GM21423 (cell line): Measurements from ENCODE around the gene DENND1A.
A peak's percentile ranks its signal among the peaks of the same experiment; 100 is the strongest.
"Not testable (repeated sequence)": the region's sequence is repeated elsewhere in the genome, so short reads cannot be mapped to it uniquely, and the experiment has no call there.

ENCODE experiments used
- ATAC-seq: cut with Tn5 transposase; IDR thresholded peaks from one replicate; pipeline ENCODE4 v1.9.1; 2021; ENCODE audit warnings: mild to moderate bottlenecking, moderate library complexity; ENCODE audit not compliant: unreplicated experiment

The DENND1A gene

GRCh38 chr9:123636805-123637204, 293.1 kb downstream of the DENND1A start:
- ATAC-seq = not testable (repeated sequence)

- no peak for ATAC-seq
Observed at GRCh38 chr9:123631862-123632261, 298.1 kb downstream of the DENND1A start.

GRCh38 chr9:123630233-123630632, 299.7 kb downstream of the DENND1A start:
- no peak for ATAC-seq

- ATAC-seq = no peak
Observed at GRCh38 chr9:123629531-123629930, 300.4 kb downstream of the DENND1A start.

- no peak for ATAC-seq
Observed at GRCh38 chr9:123622711-123623241, 307.1 kb downstream of the DENND1A start.

- ATAC-seq = no peak
Observed at GRCh38 chr9:123620239-123620638, 309.7 kb downstream of the DENND1A start.

GRCh38 chr9:123617952-123618678, 311.8 kb downstream of the DENND1A start:
- no peak for ATAC-seq

GRCh38 chr9:123617286-123617685, 312.6 kb downstream of the DENND1A start:
- ATAC-seq = no peak

GRCh38 chr9:123616707-123617106, 313.2 kb downstream of the DENND1A start:
- no peak for ATAC-seq

GRCh38 chr9:123615381-123615780, 314.5 kb downstream of the DENND1A start:
- no peak for ATAC-seq

GRCh38 chr9:123614306-123615263, 315.3 kb downstream of the DENND1A start:
- no peak for ATAC-seq

- no peak for ATAC-seq
Observed at GRCh38 chr9:123611226-123611625, 318.7 kb downstream of the DENND1A start.

GRCh38 chr9:123609844-123610243, 320.1 kb downstream of the DENND1A start:
- ATAC-seq = no peak

GRCh38 chr9:123608104-123608503, 321.8 kb downstream of the DENND1A start:
- peak; percentile 97 for ATAC-seq

- no peak for ATAC-seq
Observed at GRCh38 chr9:123607479-123607878, 322.4 kb downstream of the DENND1A start.

- no peak for ATAC-seq
Observed at GRCh38 chr9:123606141-123606540, 323.8 kb downstream of the DENND1A start.

- no peak for ATAC-seq
Observed at GRCh38 chr9:123605286-123605685, 324.6 kb downstream of the DENND1A start.

GRCh38 chr9:123604861-123605260, 325.1 kb downstream of the DENND1A start:
- ATAC-seq = no peak

- no peak for ATAC-seq
Observed at GRCh38 chr9:123601828-123602227, 328.1 kb downstream of the DENND1A start.

- no peak for ATAC-seq
Observed at GRCh38 chr9:123599781-123600180, 330.1 kb downstream of the DENND1A start.

GRCh38 chr9:123597876-123598556, 331.9 kb downstream of the DENND1A start:
- ATAC-seq = no peak
